Coronary artery (tissue), 2 donors: ENCODE measurements around the gene MRAP2.

ENCODE experiments used
- DNase-seq: peaks from one replicate; pipeline ENCODE4 v3.0.0-alpha.2; 2017; ENCODE audit warnings: low spot score
- H3K27ac ChIP-seq, 2 donors: fragments of 200-600 bp; sonication (generic); one replicate each; pipeline ENCODE4 v1.5.1; 2016 to 2019
- H3K4me3 ChIP-seq: fragments of 200-600 bp; sonication (generic); 2 replicates; pipeline ENCODE4 v1.5.1; 2016; ENCODE audit warnings: mild to moderate bottlenecking, moderate library complexity
- TF ChIP-seq, protein P1 (sequence below): fragments of 200-600 bp; sonication (generic); IDR thresholded peaks from one replicate; pipeline ENCODE4 v1.5.1; 2019; ENCODE audit warnings: antibody characterized with exemption

Gene MRAP2

GRCh38 chr6:84135291-84135690 lies 101.7 kb downstream of the MRAP2 start:
- H3K4me3 ChIP-seq: no peak overlapping the region
- H3K27ac ChIP-seq: no peak overlapping the region
- TF ChIP-seq, protein P1, sequence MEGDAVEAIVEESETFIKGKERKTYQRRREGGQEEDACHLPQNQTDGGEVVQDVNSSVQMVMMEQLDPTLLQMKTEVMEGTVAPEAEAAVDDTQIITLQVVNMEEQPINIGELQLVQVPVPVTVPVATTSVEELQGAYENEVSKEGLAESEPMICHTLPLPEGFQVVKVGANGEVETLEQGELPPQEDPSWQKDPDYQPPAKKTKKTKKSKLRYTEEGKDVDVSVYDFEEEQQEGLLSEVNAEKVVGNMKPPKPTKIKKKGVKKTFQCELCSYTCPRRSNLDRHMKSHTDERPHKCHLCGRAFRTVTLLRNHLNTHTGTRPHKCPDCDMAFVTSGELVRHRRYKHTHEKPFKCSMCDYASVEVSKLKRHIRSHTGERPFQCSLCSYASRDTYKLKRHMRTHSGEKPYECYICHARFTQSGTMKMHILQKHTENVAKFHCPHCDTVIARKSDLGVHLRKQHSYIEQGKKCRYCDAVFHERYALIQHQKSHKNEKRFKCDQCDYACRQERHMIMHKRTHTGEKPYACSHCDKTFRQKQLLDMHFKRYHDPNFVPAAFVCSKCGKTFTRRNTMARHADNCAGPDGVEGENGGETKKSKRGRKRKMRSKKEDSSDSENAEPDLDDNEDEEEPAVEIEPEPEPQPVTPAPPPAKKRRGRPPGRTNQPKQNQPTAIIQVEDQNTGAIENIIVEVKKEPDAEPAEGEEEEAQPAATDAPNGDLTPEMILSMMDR: no peak
- DNase-seq: no peak

DNA sequence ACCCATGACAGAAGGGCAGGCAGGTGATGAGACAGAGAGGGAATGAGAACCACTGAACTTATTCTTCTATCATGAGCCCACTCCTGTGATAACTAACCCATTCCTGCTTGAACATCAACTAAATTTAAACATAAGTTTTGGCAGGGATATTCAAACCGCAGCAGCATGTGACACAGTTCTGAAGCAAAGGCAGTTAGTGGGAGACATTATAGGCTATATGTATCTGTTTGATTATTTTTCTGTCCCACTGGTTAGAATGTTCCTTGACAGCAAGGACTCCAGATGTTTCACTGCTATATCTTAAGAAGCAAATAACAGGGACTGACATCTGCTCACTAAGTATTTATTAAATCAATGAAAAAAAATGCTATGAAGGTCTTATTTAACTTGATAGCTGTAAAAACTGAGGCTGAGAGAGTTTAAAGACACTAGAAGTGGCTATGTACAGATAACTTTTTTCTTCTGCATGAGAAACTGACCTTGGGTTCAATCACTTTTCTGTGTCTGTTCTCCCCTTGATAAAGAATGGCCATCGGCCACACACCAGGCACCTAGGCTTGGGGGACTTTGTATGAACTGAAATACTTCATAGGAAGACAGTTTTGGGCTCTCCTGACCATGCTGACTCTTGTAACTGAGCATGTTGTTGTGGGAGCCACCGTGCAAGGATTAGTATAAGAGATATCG lies 102.9 kb downstream of the MRAP2 start:
- Histone ChIP-seq H3K4me3 (no peak overlapping the region), H3K27ac (no peak overlapping the region)
- DNase-seq: no peak
- TF ChIP-seq, protein P1: no peak

GRCh38 chr6:84137051-84137375 lies 103.4 kb downstream of the MRAP2 start:
- TF ChIP-seq, protein P1: no peak
- Histone ChIP-seq H3K27ac (no peak overlapping the region), H3K4me3 (no peak overlapping the region)
- DNase-seq: no peak

DNA sequence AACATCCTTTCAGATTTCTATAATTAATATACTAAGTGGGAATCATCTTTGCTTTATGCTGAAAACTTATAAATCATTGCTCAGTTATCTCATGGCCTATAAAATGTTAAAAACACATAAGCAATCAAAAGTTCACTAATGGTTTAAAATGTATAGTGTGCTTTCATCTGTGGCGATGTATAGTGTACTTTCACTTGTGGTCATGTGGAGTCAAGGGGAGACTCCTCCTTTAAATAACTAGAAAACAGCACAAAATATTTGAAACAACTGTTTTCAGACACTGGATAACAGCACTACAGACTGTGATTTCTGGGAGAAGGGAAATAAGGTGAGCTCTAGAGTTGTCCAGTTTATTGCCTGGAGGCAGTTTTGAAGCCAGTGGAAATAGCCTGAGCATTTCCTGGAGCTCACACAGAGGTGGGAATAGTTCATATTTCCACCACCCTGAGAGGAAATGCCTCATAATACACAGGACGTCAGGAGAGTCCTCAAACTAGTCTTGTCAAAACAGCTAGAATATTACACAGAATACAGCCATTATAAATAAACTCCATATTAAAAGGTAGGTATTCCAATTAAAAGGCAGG lies 104.5 kb downstream of the MRAP2 start:
- Histone ChIP-seq H3K4me3 (no peak overlapping the region), H3K27ac (no peak overlapping the region)
- no peak for DNase-seq
- TF ChIP-seq, protein P1: no peak

GRCh38 chr6:84139311-84139710 lies 105.7 kb downstream of the MRAP2 start:
- DNase-seq: no peak
- Histone ChIP-seq H3K27ac (no peak overlapping the region), H3K4me3 (no peak overlapping the region)
- TF ChIP-seq, protein P1: no peak
